Mesenteric fat pad (tissue), 1 donor: Measurements from ENCODE around the gene HYI. TPM values are rescaled to one million over a fixed set of nuclear protein-coding genes. Genes with fewer than 3 reads are reported as not detected.

ENCODE experiments used
- DNase-seq: peaks from one replicate; pipeline ENCODE4 v3.0.0-alpha.2; 2020; ENCODE audit warnings: low spot score
- microRNA-seq: library from miRNA; unstranded; fragments of <30 nt; microRNA quantifications from one replicate; pipeline ENCODE4 v1.2.0, GENCODE V29; 2020; ENCODE audit warnings: borderline number of aligned reads
- total RNA-seq: library from RNA; stranded (reverse); fragmentation: NEBNext Ultra II Directional; extraction: Animal tissue kit (Norgen Biotek cat#: 25700); gene quantifications from one replicate; pipeline ENCODE4 v1.2.1, GENCODE V29; 2021
- donor health status: DM: yes; HTN: yes; CAD: no.

The HYI gene
- total RNA-seq, 1 donor from 2014 or later = 36.9 TPM

GRCh38 chr1:43405219-43405875, 48.4 kb downstream of the HYI start:
- no peak for DNase-seq

- no peak for DNase-seq
Measured at GRCh38 chr1:43404353-43404752, 49.4 kb downstream of the HYI start.

- no peak for DNase-seq
Measured at GRCh38 chr1:43402089-43402865, 51.5 kb downstream of the HYI start.

Small RNA genes within 50 kb of the gene (microRNA-seq; reads per million reads assigned to microRNA genes)
- not detected for gene MIR6735

Other genes with a start within 250 kb of the HYI start
- not detected for gene TMEM125, start 183.9 kb downstream of the HYI start, total RNA-seq
- not detected for gene C1orf210, start 168.3 kb downstream of the HYI start, total RNA-seq
- gene TIE1, start 152.9 kb downstream of the HYI start, total RNA-seq = 42.6 TPM
- gene MPL, start 116.1 kb downstream of the HYI start, total RNA-seq = 0.39 TPM
- gene CDC20, start 95.0 kb downstream of the HYI start, total RNA-seq = 4.9 TPM
- gene ELOVL1, start 85.9 kb downstream of the HYI start, total RNA-seq = 149 TPM
- gene MED8, start 64.1 kb downstream of the HYI start, total RNA-seq = 55.2 TPM
- gene SZT2, start 64.0 kb downstream of the HYI start, total RNA-seq = 65.3 TPM
- 270 TPM for gene PTPRF, start 77.0 kb upstream of the HYI start, total RNA-seq
- gene KDM4A, start 196.2 kb upstream of the HYI start, total RNA-seq = 32.9 TPM